ENCODE data around the gene SLC35G3.

Gene SLC35G3

DNA sequence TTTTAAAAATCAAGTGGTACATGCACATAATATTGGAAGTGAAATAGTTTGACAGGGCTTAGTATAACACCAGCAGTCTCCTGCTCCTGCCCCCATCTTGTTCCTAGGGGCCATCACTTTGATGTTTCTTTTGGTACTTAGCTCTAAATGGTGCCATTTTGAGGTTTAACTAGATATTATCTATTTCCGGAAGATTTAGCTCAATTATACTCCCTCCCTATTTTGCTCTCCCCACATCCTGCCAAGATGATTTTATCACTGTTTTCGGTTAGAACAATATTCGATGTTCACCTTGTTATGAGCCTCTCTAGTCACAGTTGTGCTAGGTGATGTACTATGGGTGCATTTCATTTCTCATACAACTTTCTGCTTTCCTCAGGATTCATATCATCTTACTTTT is 20.0 kb upstream of the SLC35G3 start:
- no peak for ATAC-seq
- TF ChIP-seq PPARA (CRISPR knock-in tag; IDR thresholded peaks at IDR 0.05; ENCODE audit: borderline replicate concordance): no peak
- TF ChIP-seq, protein P1, sequence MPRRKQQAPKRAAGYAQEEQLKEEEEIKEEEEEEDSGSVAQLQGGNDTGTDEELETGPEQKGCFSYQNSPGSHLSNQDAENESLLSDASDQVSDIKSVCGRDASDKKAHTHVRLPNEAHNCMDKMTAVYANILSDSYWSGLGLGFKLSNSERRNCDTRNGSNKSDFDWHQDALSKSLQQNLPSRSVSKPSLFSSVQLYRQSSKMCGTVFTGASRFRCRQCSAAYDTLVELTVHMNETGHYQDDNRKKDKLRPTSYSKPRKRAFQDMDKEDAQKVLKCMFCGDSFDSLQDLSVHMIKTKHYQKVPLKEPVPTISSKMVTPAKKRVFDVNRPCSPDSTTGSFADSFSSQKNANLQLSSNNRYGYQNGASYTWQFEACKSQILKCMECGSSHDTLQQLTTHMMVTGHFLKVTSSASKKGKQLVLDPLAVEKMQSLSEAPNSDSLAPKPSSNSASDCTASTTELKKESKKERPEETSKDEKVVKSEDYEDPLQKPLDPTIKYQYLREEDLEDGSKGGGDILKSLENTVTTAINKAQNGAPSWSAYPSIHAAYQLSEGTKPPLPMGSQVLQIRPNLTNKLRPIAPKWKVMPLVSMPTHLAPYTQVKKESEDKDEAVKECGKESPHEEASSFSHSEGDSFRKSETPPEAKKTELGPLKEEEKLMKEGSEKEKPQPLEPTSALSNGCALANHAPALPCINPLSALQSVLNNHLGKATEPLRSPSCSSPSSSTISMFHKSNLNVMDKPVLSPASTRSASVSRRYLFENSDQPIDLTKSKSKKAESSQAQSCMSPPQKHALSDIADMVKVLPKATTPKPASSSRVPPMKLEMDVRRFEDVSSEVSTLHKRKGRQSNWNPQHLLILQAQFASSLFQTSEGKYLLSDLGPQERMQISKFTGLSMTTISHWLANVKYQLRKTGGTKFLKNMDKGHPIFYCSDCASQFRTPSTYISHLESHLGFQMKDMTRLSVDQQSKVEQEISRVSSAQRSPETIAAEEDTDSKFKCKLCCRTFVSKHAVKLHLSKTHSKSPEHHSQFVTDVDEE (CRISPR knock-in tag; IDR thresholded peaks at IDR 0.05): no peak
- TF ChIP-seq TOX (CRISPR knock-in tag; IDR thresholded peaks at IDR 0.05; ENCODE audit: borderline replicate concordance): no peak
- no peak for TF ChIP-seq CSDC2 (CRISPR knock-in tag; IDR thresholded peaks at IDR 0.05)
- TF ChIP-seq, protein P2, sequence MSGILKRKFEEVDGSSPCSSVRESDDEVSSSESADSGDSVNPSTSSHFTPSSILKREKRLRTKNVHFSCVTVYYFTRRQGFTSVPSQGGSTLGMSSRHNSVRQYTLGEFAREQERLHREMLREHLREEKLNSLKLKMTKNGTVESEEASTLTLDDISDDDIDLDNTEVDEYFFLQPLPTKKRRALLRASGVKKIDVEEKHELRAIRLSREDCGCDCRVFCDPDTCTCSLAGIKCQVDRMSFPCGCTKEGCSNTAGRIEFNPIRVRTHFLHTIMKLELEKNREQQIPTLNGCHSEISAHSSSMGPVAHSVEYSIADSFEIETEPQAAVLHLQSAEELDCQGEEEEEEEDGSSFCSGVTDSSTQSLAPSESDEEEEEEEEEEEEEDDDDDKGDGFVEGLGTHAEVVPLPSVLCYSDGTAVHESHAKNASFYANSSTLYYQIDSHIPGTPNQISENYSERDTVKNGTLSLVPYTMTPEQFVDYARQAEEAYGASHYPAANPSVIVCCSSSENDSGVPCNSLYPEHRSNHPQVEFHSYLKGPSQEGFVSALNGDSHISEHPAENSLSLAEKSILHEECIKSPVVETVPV (CRISPR knock-in tag; IDR thresholded peaks at IDR 0.05): no peak
- TF ChIP-seq ESRRG (CRISPR knock-in tag; IDR thresholded peaks at IDR 0.05): no peak
- TF ChIP-seq SNAI2 (CRISPR knock-in tag; IDR thresholded peaks at IDR 0.05): no peak
- TF ChIP-seq, protein P3, sequence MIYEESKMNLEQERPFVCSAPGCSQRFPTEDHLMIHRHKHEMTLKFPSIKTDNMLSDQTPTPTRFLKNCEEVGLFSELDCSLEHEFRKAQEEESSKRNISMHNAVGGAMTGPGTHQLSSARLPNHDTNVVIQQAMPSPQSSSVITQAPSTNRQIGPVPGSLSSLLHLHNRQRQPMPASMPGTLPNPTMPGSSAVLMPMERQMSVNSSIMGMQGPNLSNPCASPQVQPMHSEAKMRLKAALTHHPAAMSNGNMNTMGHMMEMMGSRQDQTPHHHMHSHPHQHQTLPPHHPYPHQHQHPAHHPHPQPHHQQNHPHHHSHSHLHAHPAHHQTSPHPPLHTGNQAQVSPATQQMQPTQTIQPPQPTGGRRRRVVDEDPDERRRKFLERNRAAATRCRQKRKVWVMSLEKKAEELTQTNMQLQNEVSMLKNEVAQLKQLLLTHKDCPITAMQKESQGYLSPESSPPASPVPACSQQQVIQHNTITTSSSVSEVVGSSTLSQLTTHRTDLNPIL (CRISPR knock-in tag; IDR thresholded peaks at IDR 0.05; ENCODE audit: low read depth): no peak

DNA sequence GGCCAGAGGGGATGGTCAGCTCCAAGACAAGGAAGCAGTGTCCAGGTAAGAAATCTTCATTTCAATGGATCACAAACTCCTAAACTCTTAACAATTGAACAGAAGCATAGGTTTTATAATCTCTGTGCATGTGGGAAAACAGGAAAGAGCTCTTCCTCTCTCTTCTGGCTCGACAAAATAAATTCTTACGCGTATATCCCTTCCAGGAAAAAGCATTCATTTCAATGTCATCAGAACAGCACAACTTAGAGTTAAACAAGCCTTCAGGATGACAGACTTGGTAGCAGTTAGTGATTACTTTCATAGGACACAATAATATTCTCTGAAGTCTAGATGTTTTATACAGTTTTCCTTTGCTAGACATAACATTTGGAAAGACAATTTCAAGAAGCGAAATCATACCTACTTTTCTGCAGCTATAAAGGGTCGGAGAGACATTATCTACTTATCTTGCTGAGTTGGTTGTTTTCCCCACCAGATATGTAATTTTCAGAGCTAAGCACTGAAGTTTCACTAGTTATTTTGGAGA is 19.3 kb upstream of the SLC35G3 start:
- TF ChIP-seq ZNF565 (CRISPR knock-in tag; conservative IDR thresholded peaks at IDR 0.05; ENCODE audit: low read depth) (no peak), ZFP3 (CRISPR knock-in tag; IDR thresholded peaks at IDR 0.05) (no peak), ZNF70 (CRISPR knock-in tag; IDR thresholded peaks at IDR 0.05) (no peak), GLIS3 (CRISPR knock-in tag; IDR thresholded peaks at IDR 0.05) (no peak), ARNTL (CRISPR knock-in tag; IDR thresholded peaks at IDR 0.05; ENCODE audit: borderline replicate concordance, low read depth) (no peak), ESRRG (CRISPR knock-in tag; IDR thresholded peaks at IDR 0.05) (no peak), ZFP30 (CRISPR knock-in tag; IDR thresholded peaks at IDR 0.05) (no peak), ISL1 (CRISPR knock-in tag; IDR thresholded peaks at IDR 0.05) (no peak), BACH2 (CRISPR knock-in tag; IDR thresholded peaks at IDR 0.05; ENCODE audit: borderline replicate concordance) (no peak)
- TF ChIP-seq, protein P4, sequence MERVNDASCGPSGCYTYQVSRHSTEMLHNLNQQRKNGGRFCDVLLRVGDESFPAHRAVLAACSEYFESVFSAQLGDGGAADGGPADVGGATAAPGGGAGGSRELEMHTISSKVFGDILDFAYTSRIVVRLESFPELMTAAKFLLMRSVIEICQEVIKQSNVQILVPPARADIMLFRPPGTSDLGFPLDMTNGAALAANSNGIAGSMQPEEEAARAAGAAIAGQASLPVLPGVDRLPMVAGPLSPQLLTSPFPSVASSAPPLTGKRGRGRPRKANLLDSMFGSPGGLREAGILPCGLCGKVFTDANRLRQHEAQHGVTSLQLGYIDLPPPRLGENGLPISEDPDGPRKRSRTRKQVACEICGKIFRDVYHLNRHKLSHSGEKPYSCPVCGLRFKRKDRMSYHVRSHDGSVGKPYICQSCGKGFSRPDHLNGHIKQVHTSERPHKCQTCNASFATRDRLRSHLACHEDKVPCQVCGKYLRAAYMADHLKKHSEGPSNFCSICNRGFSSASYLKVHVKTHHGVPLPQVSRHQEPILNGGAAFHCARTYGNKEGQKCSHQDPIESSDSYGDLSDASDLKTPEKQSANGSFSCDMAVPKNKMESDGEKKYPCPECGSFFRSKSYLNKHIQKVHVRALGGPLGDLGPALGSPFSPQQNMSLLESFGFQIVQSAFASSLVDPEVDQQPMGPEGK (CRISPR knock-in tag; IDR thresholded peaks at IDR 0.05; ENCODE audit: borderline replicate concordance): no peak
- TF ChIP-seq, protein P3 (CRISPR knock-in tag; IDR thresholded peaks at IDR 0.05; ENCODE audit: low read depth): no peak
- TF ChIP-seq, protein P5, sequence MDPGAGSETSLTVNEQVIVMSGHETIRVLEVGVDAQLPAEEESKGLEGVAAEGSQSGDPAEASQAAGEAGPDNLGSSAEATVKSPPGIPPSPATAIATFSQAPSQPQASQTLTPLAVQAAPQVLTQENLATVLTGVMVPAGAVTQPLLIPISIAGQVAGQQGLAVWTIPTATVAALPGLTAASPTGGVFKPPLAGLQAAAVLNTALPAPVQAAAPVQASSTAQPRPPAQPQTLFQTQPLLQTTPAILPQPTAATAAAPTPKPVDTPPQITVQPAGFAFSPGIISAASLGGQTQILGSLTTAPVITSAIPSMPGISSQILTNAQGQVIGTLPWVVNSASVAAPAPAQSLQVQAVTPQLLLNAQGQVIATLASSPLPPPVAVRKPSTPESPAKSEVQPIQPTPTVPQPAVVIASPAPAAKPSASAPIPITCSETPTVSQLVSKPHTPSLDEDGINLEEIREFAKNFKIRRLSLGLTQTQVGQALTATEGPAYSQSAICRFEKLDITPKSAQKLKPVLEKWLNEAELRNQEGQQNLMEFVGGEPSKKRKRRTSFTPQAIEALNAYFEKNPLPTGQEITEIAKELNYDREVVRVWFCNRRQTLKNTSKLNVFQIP (CRISPR knock-in tag; IDR thresholded peaks at IDR 0.05; ENCODE audit: borderline replicate concordance, low read depth): no peak
- TF ChIP-seq, protein P2 (CRISPR knock-in tag; IDR thresholded peaks at IDR 0.05): no peak
- ATAC-seq: no peak
